Measurements from ENCODE around the gene SORBS2. TPM values are rescaled to one million over a fixed set of nuclear protein-coding genes. Genes with fewer than 3 reads are reported as not detected.
A peak's percentile ranks its signal among the peaks of the same experiment; 100 is the strongest.
"Not testable (repeated sequence)": the region's sequence is repeated elsewhere in the genome, so short reads cannot be mapped to it uniquely, and the experiment has no call there.

SORBS2 gene
- total and polyA plus RNA-seq, 2 experiments from 2014 or later: 0.32 to 1.5 TPM

DNA sequence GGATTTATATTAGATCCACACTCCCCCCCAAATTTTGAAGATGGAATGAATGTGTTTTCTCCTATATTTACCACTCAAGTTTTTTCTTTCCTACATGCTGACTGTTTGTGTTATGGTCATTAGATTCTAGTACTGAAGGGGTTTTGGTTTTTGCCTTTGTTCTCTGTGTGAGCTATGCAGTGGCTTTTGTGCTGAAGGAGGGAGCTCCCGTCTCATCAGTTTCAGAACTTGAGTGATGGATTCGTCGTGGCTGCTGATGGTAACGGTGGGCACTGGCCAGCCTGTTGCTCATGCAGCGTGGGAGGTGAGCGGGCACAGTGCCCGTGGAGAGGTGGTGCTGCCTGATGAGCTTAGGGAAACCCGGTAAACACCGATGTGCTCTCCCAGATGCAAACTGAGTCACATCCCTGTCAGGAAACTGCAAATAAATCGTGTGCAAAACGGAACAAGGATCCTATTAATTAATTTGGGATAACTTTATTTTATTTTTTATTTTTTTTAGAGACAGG, 101.5 kb downstream of the SORBS2 start:
- Histone ChIP-seq H3F3A (ENCODE audit: insufficient read depth) (no peaks in the 10 kb centered on the region), H4K20me1 (ENCODE audit: insufficient read depth) (no peaks in the 10 kb centered on the region), H3K9ac (no peak overlapping the region), H3K4me2 (ENCODE audit: unreplicated experiment) (no peak overlapping the region), H3K79me2 (ENCODE audit: insufficient read depth) (no peaks in the 10 kb centered on the region), H3K27me3 (replicated peaks; ENCODE audit: insufficient read depth) (no peaks in the 10 kb centered on the region), H3K27ac (no peak overlapping the region), H3K36me3 (ENCODE audit: low read depth) (no peaks in the 10 kb centered on the region), H3K9me3 (ENCODE audit: low read depth) (no peaks in the 10 kb centered on the region), H3K9me2 (ENCODE audit: insufficient read depth) (no peaks in the 10 kb centered on the region), H3K4me1 (ENCODE audit: insufficient read depth) (peaks cover 10% of the 10 kb centered on the region; the same call in 1 of the 2 replicates), H2AFZ (no peak overlapping the region), H3K4me3 (no peak overlapping the region)
- WGBS, 2 experiments (ENCODE audit: low coverage in 1 of 2, low lambda C conversion rate in 2 of 2, missing lambda C conversion rate in 2 of 2): 64 to 71% methylated on average over 11 of the region's 11 CpGs
- in situ Hi-C loops (cut with MboI): no loop called here
- no peak for DNase-seq
- TF ChIP-seq EZH2phosphoT487 (IDR thresholded peaks at IDR 0.05; ENCODE audit: insufficient read depth, low read depth): no peak
- TF ChIP-seq EZH2 (IDR thresholded peaks at IDR 0.05; ENCODE audit: insufficient read depth, poor library complexity, severe bottlenecking): no peak

GRCh38 chr4:185709802-185710486, 102.0 kb downstream of the SORBS2 start:
- H3K4me1 ChIP-seq (ENCODE audit: insufficient read depth): peaks cover 10% of the 10 kb centered on the region; the same call in 1 of the 2 replicates
- TF ChIP-seq EZH2phosphoT487 (IDR thresholded peaks at IDR 0.05; ENCODE audit: insufficient read depth, low read depth) (no peak), EZH2 (IDR thresholded peaks at IDR 0.05; ENCODE audit: insufficient read depth, poor library complexity, severe bottlenecking) (no peak)
- no peak overlapping the region for H3K9ac ChIP-seq
- no peaks in the 10 kb centered on the region for H3K27me3 ChIP-seq (replicated peaks; ENCODE audit: insufficient read depth)
- H4K20me1 ChIP-seq (ENCODE audit: insufficient read depth): no peaks in the 10 kb centered on the region
- DNase-seq: peak; percentile 39
- H3K4me2 ChIP-seq (ENCODE audit: unreplicated experiment): no peak overlapping the region
- WGBS, 2 experiments (ENCODE audit: low coverage in 1 of 2, low lambda C conversion rate in 2 of 2, missing lambda C conversion rate in 2 of 2): 56 to 62% methylated on average over 8 of the region's 8 CpGs
- no peaks in the 10 kb centered on the region for H3K79me2 ChIP-seq (ENCODE audit: insufficient read depth)
- in situ Hi-C loops (cut with MboI): no loop called here
- H3K4me3 ChIP-seq: no peak overlapping the region
- no peaks in the 10 kb centered on the region for H3F3A ChIP-seq (ENCODE audit: insufficient read depth)
- no peaks in the 10 kb centered on the region for H3K9me3 ChIP-seq (ENCODE audit: low read depth)
- H2AFZ ChIP-seq: no peak overlapping the region
- no peak overlapping the region for H3K27ac ChIP-seq
- H3K9me2 ChIP-seq (ENCODE audit: insufficient read depth): no peaks in the 10 kb centered on the region
- H3K36me3 ChIP-seq (ENCODE audit: low read depth): no peaks in the 10 kb centered on the region

DNA sequence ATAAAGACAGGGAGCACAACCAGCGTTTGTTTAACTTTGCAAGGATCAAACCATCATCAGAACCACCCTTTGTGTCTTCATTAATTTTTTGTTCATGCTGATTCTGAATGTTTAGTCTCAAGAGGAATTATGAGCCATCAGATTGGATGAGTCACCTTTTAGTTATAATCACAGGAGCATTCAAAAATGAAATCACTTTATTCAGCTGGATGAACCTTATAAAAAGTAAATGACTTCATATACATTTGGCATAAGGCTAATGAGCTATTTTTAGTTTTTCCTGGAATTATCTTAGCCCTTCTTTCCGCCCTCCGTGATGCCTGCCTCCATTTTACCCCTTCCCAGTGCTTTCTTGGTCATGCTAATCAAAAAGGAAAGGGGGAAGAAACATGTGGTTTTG, 103.6 kb downstream of the SORBS2 start:
- no peaks in the 10 kb centered on the region for H3K9me2 ChIP-seq (ENCODE audit: insufficient read depth)
- H3K4me2 ChIP-seq (ENCODE audit: unreplicated experiment): no peak overlapping the region
- in situ Hi-C loops (cut with MboI): no loop called here
- H4K20me1 ChIP-seq (ENCODE audit: insufficient read depth): no peaks in the 10 kb centered on the region
- peaks cover 10% of the 10 kb centered on the region; the same call in 1 of the 2 replicates for H3K4me1 ChIP-seq (ENCODE audit: insufficient read depth)
- DNase-seq: peak; percentile 47
- no peak overlapping the region for H3K27ac ChIP-seq
- no peaks in the 10 kb centered on the region for H3K79me2 ChIP-seq (ENCODE audit: insufficient read depth)
- WGBS, 2 experiments (ENCODE audit: low coverage in 1 of 2, low lambda C conversion rate in 2 of 2, missing lambda C conversion rate in 2 of 2): 33 to 44% methylated on average over 3 of the region's 3 CpGs
- 0 out of 2 replicates have a peak, but pooled peaks cover 3% of the 10 kb centered on the region for H3K27me3 ChIP-seq (replicated peaks; ENCODE audit: insufficient read depth)
- H3K36me3 ChIP-seq (ENCODE audit: low read depth): no peaks in the 10 kb centered on the region
- H3F3A ChIP-seq (ENCODE audit: insufficient read depth): no peaks in the 10 kb centered on the region
- TF ChIP-seq EZH2phosphoT487 (IDR thresholded peaks at IDR 0.05; ENCODE audit: insufficient read depth, low read depth): no peak
- TF ChIP-seq EZH2 (IDR thresholded peaks at IDR 0.05; ENCODE audit: insufficient read depth, poor library complexity, severe bottlenecking): no peak
- no peak overlapping the region for H3K4me3 ChIP-seq
- H2AFZ ChIP-seq: no peak overlapping the region
- no peaks in the 10 kb centered on the region for H3K9me3 ChIP-seq (ENCODE audit: low read depth)
- no peak overlapping the region for H3K9ac ChIP-seq

GRCh38 chr4:185707622-185708021, 104.4 kb downstream of the SORBS2 start:
- in situ Hi-C loops (cut with MboI): not testable (repeated sequence)
- WGBS, 2 experiments (ENCODE audit: low coverage in 1 of 2, low lambda C conversion rate in 2 of 2, missing lambda C conversion rate in 2 of 2): 17 to 29% methylated on average over 4 of the region's 4 CpGs

More at GRCh38 chr4:185707622-185708021, 104.4 kb downstream of the SORBS2 start:
- peaks cover 10% of the 10 kb centered on the region; the same call in 1 of the 2 replicates for H3K4me1 ChIP-seq (ENCODE audit: insufficient read depth)
- H4K20me1 ChIP-seq (ENCODE audit: insufficient read depth); DNase-seq; H3K79me2 ChIP-seq (ENCODE audit: insufficient read depth); H3K9me2 ChIP-seq (ENCODE audit: insufficient read depth); H3K9me3 ChIP-seq (ENCODE audit: low read depth); H3K36me3 ChIP-seq (ENCODE audit: low read depth); H2AFZ ChIP-seq; H3K27ac ChIP-seq; H3K4me3 ChIP-seq; H3K9ac ChIP-seq; H3K4me2 ChIP-seq (ENCODE audit: unreplicated experiment); H3K27me3 ChIP-seq (replicated peaks; ENCODE audit: insufficient read depth); H3F3A ChIP-seq (ENCODE audit: insufficient read depth): not testable (repeated sequence)

Measured in GM23248 (cell line).